Measurements from ENCODE around the gene GRK5. TPM values are rescaled to one million over a fixed set of nuclear protein-coding genes. Genes with fewer than 3 reads are reported as not detected.

GRK5 gene
- total RNA-seq, 4 donors from 2014 or later, result 5.4 to 13.0 (median 10.6) TPM

- DNase-seq (ENCODE audit: low spot score in 2 of 2), result no peak
- intact Hi-C loops (cut with DNase I; ENCODE audit: low total_unique reads), result no loop called here
- 56 to 70% methylated on average over 15 of the region's 15 CpGs for WGBS, 2 donors
- TF ChIP-seq POLR2A (IDR thresholded peaks at IDR 0.05), result no peak
- TF ChIP-seq, protein P1, sequence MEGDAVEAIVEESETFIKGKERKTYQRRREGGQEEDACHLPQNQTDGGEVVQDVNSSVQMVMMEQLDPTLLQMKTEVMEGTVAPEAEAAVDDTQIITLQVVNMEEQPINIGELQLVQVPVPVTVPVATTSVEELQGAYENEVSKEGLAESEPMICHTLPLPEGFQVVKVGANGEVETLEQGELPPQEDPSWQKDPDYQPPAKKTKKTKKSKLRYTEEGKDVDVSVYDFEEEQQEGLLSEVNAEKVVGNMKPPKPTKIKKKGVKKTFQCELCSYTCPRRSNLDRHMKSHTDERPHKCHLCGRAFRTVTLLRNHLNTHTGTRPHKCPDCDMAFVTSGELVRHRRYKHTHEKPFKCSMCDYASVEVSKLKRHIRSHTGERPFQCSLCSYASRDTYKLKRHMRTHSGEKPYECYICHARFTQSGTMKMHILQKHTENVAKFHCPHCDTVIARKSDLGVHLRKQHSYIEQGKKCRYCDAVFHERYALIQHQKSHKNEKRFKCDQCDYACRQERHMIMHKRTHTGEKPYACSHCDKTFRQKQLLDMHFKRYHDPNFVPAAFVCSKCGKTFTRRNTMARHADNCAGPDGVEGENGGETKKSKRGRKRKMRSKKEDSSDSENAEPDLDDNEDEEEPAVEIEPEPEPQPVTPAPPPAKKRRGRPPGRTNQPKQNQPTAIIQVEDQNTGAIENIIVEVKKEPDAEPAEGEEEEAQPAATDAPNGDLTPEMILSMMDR (IDR thresholded peaks at IDR 0.05), result no peak
- no peak overlapping the region for H3K4me3 ChIP-seq (ENCODE audit: low read depth, poor library complexity, severe bottlenecking)
Observed at GRCh38 chr10:119348516-119349240, 141.3 kb downstream of the GRK5 start.

GRCh38 chr10:119349341-119349740, 142.0 kb downstream of the GRK5 start:
- DNase-seq (ENCODE audit: low spot score in 2 of 2), result no peak
- 89% methylated on average over 5 of the region's 5 CpGs for WGBS, 2 donors
- TF ChIP-seq, protein P1 (IDR thresholded peaks at IDR 0.05), result no peak
- no peak for TF ChIP-seq POLR2A (IDR thresholded peaks at IDR 0.05)
- intact Hi-C loops (cut with DNase I; ENCODE audit: low total_unique reads), result no loop called here
- no peak overlapping the region for H3K4me3 ChIP-seq (ENCODE audit: low read depth, poor library complexity, severe bottlenecking)

- TF ChIP-seq POLR2A (IDR thresholded peaks at IDR 0.05), result no peak
- TF ChIP-seq, protein P1 (IDR thresholded peaks at IDR 0.05), result no peak
Observed at GRCh38 chr10:119349937-119350501, 142.6 kb downstream of the GRK5 start.

GRCh38 chr10:119350502-119351097, 143.2 kb downstream of the GRK5 start:
- 69% methylated on average over 8 of the region's 8 CpGs for WGBS, 2 donors
- no peak for DNase-seq (ENCODE audit: low spot score in 2 of 2)
- intact Hi-C loops (cut with DNase I; ENCODE audit: low total_unique reads), result no loop called here
- no peak for TF ChIP-seq POLR2A (IDR thresholded peaks at IDR 0.05)
- TF ChIP-seq, protein P1 (IDR thresholded peaks at IDR 0.05), result no peak
- H3K4me3 ChIP-seq (ENCODE audit: low read depth, poor library complexity, severe bottlenecking), result no peak overlapping the region

More at GRCh38 chr10:119349937-119350501, 142.6 kb downstream of the GRK5 start:
- 75 to 77% methylated on average over 9 of the region's 9 CpGs for WGBS, 2 donors
- H3K4me3 ChIP-seq (ENCODE audit: low read depth, poor library complexity, severe bottlenecking), result no peak overlapping the region
- intact Hi-C loops (cut with DNase I; ENCODE audit: low total_unique reads), result no loop called here
- DNase-seq (ENCODE audit: low spot score in 2 of 2), result no peak

GRCh38 chr10:119351189-119351588, 143.8 kb downstream of the GRK5 start:
- no peak for DNase-seq (ENCODE audit: low spot score in 2 of 2)
- intact Hi-C loops (cut with DNase I; ENCODE audit: low total_unique reads), result no loop called here
- no peak overlapping the region for H3K4me3 ChIP-seq (ENCODE audit: low read depth, poor library complexity, severe bottlenecking)
- TF ChIP-seq POLR2A (IDR thresholded peaks at IDR 0.05), result no peak
- TF ChIP-seq, protein P1 (IDR thresholded peaks at IDR 0.05), result no peak
- 80 to 94% methylated on average over 4 of the region's 4 CpGs for WGBS, 2 donors

All from lower leg skin (tissue), 4 donors.